Ovary (tissue), 1 donor: Measurements from ENCODE around the gene IFNB1.

Experiments
- EP300 ChIP-seq: sonication (generic); formaldehyde crosslinking; IDR thresholded peaks from one replicate; pipeline ENCODE4 v1.6.1; 2017; ENCODE audit warnings: antibody characterized with exemption
- POLR2A ChIP-seq: fragments of 450-650 bp; IDR thresholded peaks from one replicate; pipeline ENCODE4 v1.6.1; 2017; ENCODE audit warnings: antibody characterized with exemption, mild to moderate bottlenecking, moderate library complexity

DNA sequence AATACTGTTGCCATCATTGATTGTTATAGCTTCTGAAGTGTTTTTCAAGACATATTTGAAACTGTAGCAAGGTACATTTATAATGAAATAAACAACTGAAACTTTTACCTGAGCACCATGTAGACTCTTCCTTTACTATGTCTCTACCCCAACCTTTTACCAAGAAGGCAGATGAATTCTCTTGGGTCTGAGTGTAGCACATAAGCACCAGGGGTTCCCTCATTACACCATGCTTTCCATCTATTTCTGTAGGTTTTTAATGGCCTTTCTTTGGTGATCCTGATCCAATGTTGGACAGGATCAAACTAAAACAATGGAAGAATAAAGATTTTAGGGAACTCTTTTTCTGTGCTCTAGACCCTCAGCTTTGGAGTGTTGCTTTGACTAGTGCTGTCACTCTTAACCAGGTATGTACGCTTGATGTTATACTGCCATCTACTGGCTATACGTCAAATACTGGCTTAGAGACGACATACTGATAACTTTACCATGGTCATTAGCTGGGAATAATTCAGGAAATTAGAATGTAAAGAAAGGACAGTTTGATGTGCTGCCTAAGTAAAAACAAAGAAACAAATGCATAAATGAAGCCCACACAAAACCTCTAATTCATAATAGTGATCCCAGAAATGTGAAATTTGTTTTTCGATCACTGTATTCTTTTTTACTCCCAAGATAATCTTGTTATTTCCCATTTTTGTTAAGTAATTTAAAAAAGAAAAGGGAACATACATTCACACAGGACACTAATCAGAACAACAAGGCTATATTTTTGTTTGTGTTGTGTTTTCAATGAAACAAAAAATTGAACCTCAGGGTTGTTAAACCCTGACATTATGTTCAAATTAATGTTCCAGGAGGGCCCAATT is 33.2 kb upstream of the IFNB1 start:
- TF ChIP-seq POLR2A, result no peak
- no peak for TF ChIP-seq EP300
